DOHH2 (cell line): ENCODE measurements around the gene HELZ.

Experiments
- H3F3A ChIP-seq: fragments of 200-600 bp; sonication (generic), shearing (Covaris generic); 2 replicates; pipeline ENCODE4 v1.6.0; 2016; ENCODE audit warnings: antibody characterized with exemption, mild to moderate bottlenecking; ENCODE audit not compliant: control insufficient read depth, insufficient read depth
- H3K27ac ChIP-seq: fragments of 200-600 bp; sonication (generic); 2 replicates; pipeline ENCODE4 v1.5.1; 2014; ENCODE audit warnings: low read depth, mild to moderate bottlenecking, low read length, moderate library complexity
- H3K27me3 ChIP-seq: fragments of 200-600 bp; sonication (generic); 2 replicates; pipeline ENCODE4 v1.6.1; 2014; ENCODE audit warnings: mild to moderate bottlenecking, low read length, mixed read lengths; ENCODE audit not compliant: control insufficient read depth
- H3K36me3 ChIP-seq: fragments of 200-600 bp; sonication (generic); 2 replicates; pipeline ENCODE4 v1.6.1; 2014; ENCODE audit warnings: mild to moderate bottlenecking, low read length, moderate library complexity, mixed read lengths; ENCODE audit not compliant: control insufficient read depth
- H3K4me1 ChIP-seq: fragments of 200-600 bp; sonication (generic); 2 replicates; pipeline ENCODE4 v1.6.1; 2014; ENCODE audit warnings: mild to moderate bottlenecking, low read length, mixed read lengths; ENCODE audit not compliant: control insufficient read depth
- H3K4me2 ChIP-seq: fragments of 200-600 bp; sonication (generic); 2 replicates; pipeline ENCODE4 v1.6.0; 2014; ENCODE audit warnings: mild to moderate bottlenecking, low read length, moderate library complexity
- H3K4me3 ChIP-seq: fragments of 200-600 bp; sonication (generic); 2 replicates; pipeline ENCODE4 v1.5.1; 2014; ENCODE audit warnings: mild to moderate bottlenecking, low read length, mixed read lengths
- H3K79me2 ChIP-seq: fragments of 200-600 bp; sonication (generic); 2 replicates; pipeline ENCODE4 v1.6.1; 2014; ENCODE audit warnings: mild to moderate bottlenecking, low read length, mixed read lengths; ENCODE audit not compliant: control insufficient read depth
- H3K9me2 ChIP-seq: fragments of 200-600 bp; sonication (generic); replicated peaks from 2 replicates; pipeline ENCODE4 v1.6.1; 2014; ENCODE audit warnings: mild to moderate bottlenecking, low read length, mixed read lengths; ENCODE audit not compliant: control insufficient read depth
- H3K9me3 ChIP-seq: fragments of 200-600 bp; sonication (generic); 2 replicates; pipeline ENCODE4 v1.6.1; 2014; ENCODE audit warnings: antibody characterized with exemption, low read length, mixed read lengths; ENCODE audit not compliant: control insufficient read depth, insufficient read depth
- H4K20me1 ChIP-seq: fragments of 200-600 bp; sonication (generic); 2 replicates; pipeline ENCODE4 v1.6.0; 2014; ENCODE audit warnings: low read depth, mild to moderate bottlenecking, antibody characterized with exemption, low read length, moderate library complexity; ENCODE audit not compliant: control insufficient read depth, insufficient read depth
- CTCF ChIP-seq: fragments of 200-600 bp; sonication (generic); IDR thresholded peaks from one replicate; pipeline ENCODE4 v1.5.1; 2014; ENCODE audit warnings: antibody characterized with exemption, mild to moderate bottlenecking, low read depth, low read length; ENCODE audit not compliant: poor library complexity, severe bottlenecking
- EZH2phosphoT487 ChIP-seq: fragments of 200-600 bp; sonication (generic); IDR thresholded peaks from 2 replicates; pipeline ENCODE4 v1.6.1; 2017; ENCODE audit warnings: borderline replicate concordance, mild to moderate bottlenecking, antibody characterized with exemption, low read length, moderate library complexity, mixed read lengths

HELZ gene

GRCh38 chr17:67138392-67138791 is 106.6 kb downstream of the HELZ start:
- Histone ChIP-seq H4K20me1 (no peaks in the 10 kb centered on the region), H3K36me3 (peaks cover 53% of the 10 kb centered on the region), H3K9me2 (no peaks in the 10 kb centered on the region)

GRCh38 chr17:67137860-67138259 is 107.1 kb downstream of the HELZ start:
- H3K36me3 ChIP-seq, result peaks cover 47% of the 10 kb centered on the region
- no peaks in the 10 kb centered on the region for H4K20me1 ChIP-seq

More at GRCh38 chr17:67138392-67138791, 106.6 kb downstream of the HELZ start:
- H3K4me2 ChIP-seq, result no peak overlapping the region
- no peak for TF ChIP-seq EZH2phosphoT487
- no peak for TF ChIP-seq CTCF
- H3K9me3 ChIP-seq, result no peaks in the 10 kb centered on the region
- H3F3A ChIP-seq, result no peaks in the 10 kb centered on the region
- no peaks in the 10 kb centered on the region for H3K79me2 ChIP-seq
- H3K4me3 ChIP-seq, result no peak overlapping the region
- no peaks in the 10 kb centered on the region for H3K4me1 ChIP-seq
- no peak overlapping the region for H3K27ac ChIP-seq
- H3K27me3 ChIP-seq, result no peaks in the 10 kb centered on the region

GRCh38 chr17:67137026-67137370 is 108.0 kb downstream of the HELZ start:
- no peaks in the 10 kb centered on the region for H3K9me2 ChIP-seq
- H3K9me3 ChIP-seq, result no peaks in the 10 kb centered on the region
- no peak overlapping the region for H3K27ac ChIP-seq
- H3F3A ChIP-seq, result no peaks in the 10 kb centered on the region
- H3K36me3 ChIP-seq, result peaks cover 42% of the 10 kb centered on the region
- H3K4me2 ChIP-seq, result no peak overlapping the region
- no peaks in the 10 kb centered on the region for H4K20me1 ChIP-seq
- H3K27me3 ChIP-seq, result no peaks in the 10 kb centered on the region
- H3K4me1 ChIP-seq, result no peaks in the 10 kb centered on the region
- no peak overlapping the region for H3K4me3 ChIP-seq
- TF ChIP-seq CTCF (no peak), EZH2phosphoT487 (no peak)
- no peaks in the 10 kb centered on the region for H3K79me2 ChIP-seq

More at GRCh38 chr17:67137860-67138259, 107.1 kb downstream of the HELZ start:
- H3K9me3 ChIP-seq, result no peaks in the 10 kb centered on the region
- H3K27me3 ChIP-seq, result no peaks in the 10 kb centered on the region
- H3K4me1 ChIP-seq, result no peaks in the 10 kb centered on the region
- no peak overlapping the region for H3K4me3 ChIP-seq
- H3K27ac ChIP-seq, result no peak overlapping the region
- H3F3A ChIP-seq, result no peaks in the 10 kb centered on the region
- no peaks in the 10 kb centered on the region for H3K79me2 ChIP-seq
- no peaks in the 10 kb centered on the region for H3K9me2 ChIP-seq
- no peak for TF ChIP-seq EZH2phosphoT487
- no peak for TF ChIP-seq CTCF
- H3K4me2 ChIP-seq, result no peak overlapping the region
